Measurements from ENCODE around the gene GOLGA6L10.
"Not testable (repeated sequence)": the region's sequence is repeated elsewhere in the genome, so short reads cannot be mapped to it uniquely, and the experiment has no call there.

The GOLGA6L10 gene

GRCh38 chr15:82305621-82306048, 43.6 kb downstream of the GOLGA6L10 start:
- DNase-seq (ENCODE audit: low spot score): no peak
- peaks cover 8% of the 10 kb centered on the region for H3K4me1 Mint-ChIP-seq (ENCODE audit: low read depth)
- H3K36me3 Mint-ChIP-seq (ENCODE audit: low read depth): no peaks in the 10 kb centered on the region
- H3K9me3 Mint-ChIP-seq: no peaks in the 10 kb centered on the region
- H3K27me3 Mint-ChIP-seq (ENCODE audit: low read depth): peaks cover 9% of the 10 kb centered on the region
- no peak overlapping the region for H3K27ac Mint-ChIP-seq
- no peak overlapping the region for H3K4me3 Mint-ChIP-seq

GRCh38 chr15:82304778-82305090, 44.5 kb downstream of the GOLGA6L10 start:
- H3K4me3 Mint-ChIP-seq: no peak overlapping the region
- no peaks in the 10 kb centered on the region for H3K9me3 Mint-ChIP-seq
- H3K4me1 Mint-ChIP-seq (ENCODE audit: low read depth): peaks cover 8% of the 10 kb centered on the region
- peaks cover 8% of the 10 kb centered on the region for H3K27me3 Mint-ChIP-seq (ENCODE audit: low read depth)
- H3K36me3 Mint-ChIP-seq (ENCODE audit: low read depth): no peaks in the 10 kb centered on the region
- no peak overlapping the region for H3K27ac Mint-ChIP-seq
- DNase-seq (ENCODE audit: low spot score): no peak

DNA sequence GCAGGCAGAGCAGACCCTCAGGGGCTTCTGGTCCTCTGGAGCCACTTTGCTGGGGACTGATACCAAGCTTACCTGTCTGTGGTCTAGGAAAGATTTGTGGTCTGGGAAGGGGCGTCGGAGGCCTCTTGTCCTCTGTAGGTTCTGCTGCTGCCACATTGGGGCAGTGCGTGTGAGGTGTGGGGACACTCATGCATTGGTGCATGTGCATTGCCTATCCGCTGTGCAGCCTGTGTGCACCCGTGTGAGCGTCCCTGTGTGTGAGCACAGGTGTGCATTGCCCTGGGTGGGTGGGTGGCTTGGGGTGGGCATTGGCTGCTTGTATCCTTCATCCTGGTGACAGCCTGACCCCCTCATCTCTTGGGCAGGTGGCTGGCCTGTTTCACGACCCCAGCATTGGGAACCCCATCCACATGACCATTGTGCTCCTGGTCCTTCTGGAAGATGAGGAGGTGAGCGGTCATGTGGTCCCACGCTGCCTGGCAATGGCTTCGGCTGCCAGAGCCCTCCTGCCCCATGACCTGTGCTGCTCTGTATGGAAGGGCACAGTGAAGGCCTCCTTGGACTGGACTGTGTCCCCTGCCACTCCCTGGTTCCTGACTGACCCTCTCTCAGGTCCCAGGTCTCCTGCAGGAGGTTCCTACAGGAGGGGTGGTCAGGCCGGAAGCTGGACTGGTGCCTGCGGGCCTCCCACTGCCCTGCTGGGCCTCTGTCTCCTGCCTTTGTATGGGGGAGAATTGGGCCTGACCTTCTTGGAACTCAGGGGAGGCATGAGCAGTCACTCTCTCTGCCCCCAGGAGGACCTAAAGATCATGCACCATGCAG, 45.1 kb downstream of the GOLGA6L10 start:
- Mint-ChIP-seq H3K36me3 (ENCODE audit: low read depth) (no peaks in the 10 kb centered on the region), H3K9me3 (no peaks in the 10 kb centered on the region), H3K27ac (no peak overlapping the region), H3K4me3 (no peak overlapping the region), H3K27me3 (ENCODE audit: low read depth) (peaks cover 8% of the 10 kb centered on the region), H3K4me1 (ENCODE audit: low read depth) (peaks cover 8% of the 10 kb centered on the region)
- no peak for DNase-seq (ENCODE audit: low spot score)

DNA sequence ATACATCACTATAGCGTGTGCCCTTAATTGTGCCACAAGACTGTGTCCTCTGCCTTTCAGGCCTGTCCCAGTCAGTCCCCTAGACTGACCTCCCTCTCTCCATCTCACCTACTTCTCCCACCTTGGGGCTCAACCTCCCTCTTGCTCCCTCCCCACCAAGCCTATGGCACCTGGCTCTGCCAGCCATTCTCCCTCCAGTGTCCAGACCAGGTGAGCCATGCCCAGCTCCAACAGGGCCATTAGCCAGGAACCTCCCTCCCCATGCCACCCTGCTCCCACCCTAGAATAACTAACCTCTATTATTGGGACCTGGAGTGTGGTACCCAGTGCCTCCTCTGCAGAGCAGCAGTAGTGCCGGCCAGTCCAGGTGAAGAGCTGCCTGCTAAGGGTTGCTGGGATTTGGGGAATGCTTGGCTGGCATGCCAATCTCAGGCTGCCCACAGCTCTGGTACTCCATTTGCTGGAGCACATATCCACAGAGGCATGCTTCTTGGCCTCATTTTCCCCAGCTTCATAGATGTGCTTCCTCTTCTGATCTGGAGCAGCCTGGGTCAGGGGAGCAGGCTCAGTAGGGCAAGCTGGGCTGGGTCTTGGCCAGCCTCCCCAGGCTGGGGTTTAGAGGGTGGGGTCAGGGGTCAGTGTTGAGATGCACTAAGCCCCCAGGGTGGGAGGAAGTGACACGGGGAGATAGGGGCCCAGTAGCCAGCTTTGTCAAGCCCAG, 47.8 kb downstream of the GOLGA6L10 start:
- Mint-ChIP-seq H3K4me1 (ENCODE audit: low read depth) (peaks cover 16% of the 10 kb centered on the region), H3K4me3 (no peak overlapping the region), H3K36me3 (ENCODE audit: low read depth) (no peaks in the 10 kb centered on the region), H3K27me3 (ENCODE audit: low read depth) (peaks cover 11% of the 10 kb centered on the region), H3K9me3 (no peaks in the 10 kb centered on the region), H3K27ac (no peak overlapping the region)
- peak; percentile 1 for DNase-seq (ENCODE audit: low spot score)

- Mint-ChIP-seq H3K4me3 (no peak overlapping the region), H3K27ac (no peak overlapping the region), H3K27me3 (ENCODE audit: low read depth) (peaks cover 11% of the 10 kb centered on the region), H3K9me3 (no peaks in the 10 kb centered on the region), H3K4me1 (ENCODE audit: low read depth) (peaks cover 16% of the 10 kb centered on the region), H3K36me3 (ENCODE audit: low read depth) (no peaks in the 10 kb centered on the region)
- DNase-seq (ENCODE audit: low spot score): peak; percentile 1
Observed at GRCh38 chr15:82300883-82301282, 48.4 kb downstream of the GOLGA6L10 start.

- not testable (repeated sequence) for H3K9me3 Mint-ChIP-seq; H3K27ac Mint-ChIP-seq; H3K4me3 Mint-ChIP-seq; DNase-seq (ENCODE audit: low spot score); H3K36me3 Mint-ChIP-seq (ENCODE audit: low read depth)
- peaks cover 15% of the 10 kb centered on the region for H3K4me1 Mint-ChIP-seq (ENCODE audit: low read depth)
- H3K27me3 Mint-ChIP-seq (ENCODE audit: low read depth): peaks cover 11% of the 10 kb centered on the region
Observed at GRCh38 chr15:82300326-82300725, 48.9 kb downstream of the GOLGA6L10 start.

DNA sequence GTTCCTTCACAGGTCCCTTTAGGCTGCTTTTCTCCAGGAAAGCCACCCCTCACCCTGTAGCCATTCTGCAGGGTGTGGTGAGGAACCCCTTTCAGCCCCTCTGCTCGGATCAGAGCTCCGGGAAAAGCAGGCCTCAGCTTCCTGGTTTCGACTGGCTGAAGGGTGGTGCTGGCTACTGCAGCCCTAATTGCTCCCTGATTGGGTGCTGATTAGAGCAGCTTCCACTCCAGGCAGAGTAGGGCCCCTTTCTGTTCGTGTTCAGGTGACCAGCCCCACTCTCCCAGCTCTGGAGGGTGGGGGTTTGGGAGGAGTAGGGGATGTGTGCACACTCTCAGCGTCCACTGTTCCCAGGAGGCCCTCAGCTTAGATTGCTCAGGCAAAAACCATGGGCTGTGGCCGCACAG, 49.8 kb downstream of the GOLGA6L10 start:
- H3K36me3 Mint-ChIP-seq (ENCODE audit: low read depth); H3K27ac Mint-ChIP-seq; H3K4me3 Mint-ChIP-seq; H3K9me3 Mint-ChIP-seq; H3K4me1 Mint-ChIP-seq (ENCODE audit: low read depth); DNase-seq (ENCODE audit: low spot score): not testable (repeated sequence)
- peaks cover 11% of the 10 kb centered on the region for H3K27me3 Mint-ChIP-seq (ENCODE audit: low read depth)

GRCh38 chr15:82298520-82298919, 50.8 kb downstream of the GOLGA6L10 start:
- Mint-ChIP-seq H3K36me3 (ENCODE audit: low read depth) (no peaks in the 10 kb centered on the region), H3K27ac (no peak overlapping the region), H3K4me3 (no peak overlapping the region), H3K27me3 (ENCODE audit: low read depth) (peaks cover 11% of the 10 kb centered on the region), H3K9me3 (no peaks in the 10 kb centered on the region), H3K4me1 (ENCODE audit: low read depth) (peaks cover 8% of the 10 kb centered on the region)
- peak; percentile 24 for DNase-seq (ENCODE audit: low spot score)

GRCh38 chr15:82298032-82298431, 51.2 kb downstream of the GOLGA6L10 start:
- Mint-ChIP-seq H3K36me3 (ENCODE audit: low read depth) (no peaks in the 10 kb centered on the region), H3K4me3 (no peak overlapping the region), H3K4me1 (ENCODE audit: low read depth) (peaks cover 8% of the 10 kb centered on the region), H3K27me3 (ENCODE audit: low read depth) (peaks cover 11% of the 10 kb centered on the region), H3K9me3 (no peaks in the 10 kb centered on the region), H3K27ac (no peak overlapping the region)
- DNase-seq (ENCODE audit: low spot score): no peak

DNA sequence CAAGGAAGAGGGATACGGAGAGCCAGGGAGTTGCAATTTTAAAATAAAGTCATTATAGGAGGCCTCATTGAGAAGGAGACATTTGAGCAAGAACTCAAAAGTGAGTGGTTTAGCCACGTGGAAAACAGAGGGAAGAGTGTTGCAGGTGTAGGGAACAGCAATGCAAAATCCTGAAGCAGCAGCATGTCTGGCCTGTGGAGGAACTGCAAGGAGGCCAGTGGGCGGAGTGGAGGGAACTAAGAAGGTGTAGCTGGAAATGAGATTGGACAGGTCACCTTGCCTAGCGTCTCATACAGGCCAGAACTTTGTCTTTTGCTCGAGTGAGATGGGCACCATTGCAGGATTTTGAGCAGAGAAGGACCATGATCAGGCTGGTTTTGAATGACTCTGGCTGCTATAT, 51.7 kb downstream of the GOLGA6L10 start:
- Mint-ChIP-seq H3K27me3 (ENCODE audit: low read depth) (peaks cover 13% of the 10 kb centered on the region), H3K36me3 (ENCODE audit: low read depth) (no peaks in the 10 kb centered on the region), H3K4me3 (no peak overlapping the region), H3K27ac (no peak overlapping the region), H3K9me3 (no peaks in the 10 kb centered on the region), H3K4me1 (ENCODE audit: low read depth) (peaks cover 8% of the 10 kb centered on the region)
- DNase-seq (ENCODE audit: low spot score): no peak

DNA sequence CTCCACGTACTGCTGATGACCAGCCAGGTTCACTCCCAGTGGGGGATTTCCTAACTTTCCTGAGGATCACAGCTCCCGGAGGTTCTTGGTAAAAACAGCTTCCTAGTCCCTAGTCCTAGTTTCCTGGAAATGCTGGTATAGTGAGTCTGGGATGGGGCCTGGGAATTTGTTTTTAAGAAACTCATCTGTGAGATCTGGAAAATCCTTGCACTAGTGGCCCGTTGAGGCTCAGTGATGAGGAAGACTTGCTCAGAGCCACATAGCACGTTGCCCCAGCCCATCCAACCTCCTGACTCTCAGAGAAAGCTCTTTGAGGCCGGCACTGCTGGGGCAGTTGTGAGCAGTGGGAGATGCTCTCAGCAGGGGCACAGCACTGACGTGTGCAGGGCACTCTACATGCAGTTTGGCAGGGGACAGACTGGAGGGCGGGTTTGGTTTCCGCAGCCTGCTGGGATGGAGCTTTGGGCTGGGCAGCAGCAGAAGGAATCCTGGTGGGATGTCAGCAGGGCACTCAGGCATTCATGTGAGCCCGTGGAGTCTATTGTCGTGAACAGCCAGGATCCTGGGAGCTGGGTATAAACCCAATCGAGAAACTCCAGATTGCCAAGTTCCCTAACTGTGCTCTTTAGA, 55.1 kb downstream of the GOLGA6L10 start:
- Mint-ChIP-seq H3K9me3 (peaks cover 2% of the 10 kb centered on the region), H3K27ac (no peak overlapping the region), H3K36me3 (ENCODE audit: low read depth) (no peaks in the 10 kb centered on the region), H3K4me1 (ENCODE audit: low read depth) (peaks cover 14% of the 10 kb centered on the region), H3K27me3 (ENCODE audit: low read depth) (peaks cover 26% of the 10 kb centered on the region), H3K4me3 (no peak overlapping the region)
- no peak for DNase-seq (ENCODE audit: low spot score)

- peaks cover 3% of the 10 kb centered on the region for H3K36me3 Mint-ChIP-seq (ENCODE audit: low read depth)
- H3K27me3 Mint-ChIP-seq (ENCODE audit: low read depth): peaks cover 37% of the 10 kb centered on the region
- peaks cover 11% of the 10 kb centered on the region for H3K4me1 Mint-ChIP-seq (ENCODE audit: low read depth)
- no peak overlapping the region for H3K4me3 Mint-ChIP-seq
- H3K9me3 Mint-ChIP-seq: peaks cover 11% of the 10 kb centered on the region
- no peak for DNase-seq (ENCODE audit: low spot score)
- H3K27ac Mint-ChIP-seq: no peak overlapping the region
Observed at GRCh38 chr15:82292271-82292670, 57.0 kb downstream of the GOLGA6L10 start.

All from T-helper 2 cell treated with Interferon-gamma antibody and Interleukin-4, amounts not matched to agents 5 μg/mL and 100 μg/mL, for 36 hours (primary cell).